ENCODE measurements around the gene ZNF699. TPM values are rescaled to one million over a fixed set of nuclear protein-coding genes. Genes with fewer than 3 reads are reported as not detected.

ZNF699 gene
- total and polyA plus RNA-seq, 2 experiments from 2014 or later, result 3.0 to 11.8 TPM

DNA sequence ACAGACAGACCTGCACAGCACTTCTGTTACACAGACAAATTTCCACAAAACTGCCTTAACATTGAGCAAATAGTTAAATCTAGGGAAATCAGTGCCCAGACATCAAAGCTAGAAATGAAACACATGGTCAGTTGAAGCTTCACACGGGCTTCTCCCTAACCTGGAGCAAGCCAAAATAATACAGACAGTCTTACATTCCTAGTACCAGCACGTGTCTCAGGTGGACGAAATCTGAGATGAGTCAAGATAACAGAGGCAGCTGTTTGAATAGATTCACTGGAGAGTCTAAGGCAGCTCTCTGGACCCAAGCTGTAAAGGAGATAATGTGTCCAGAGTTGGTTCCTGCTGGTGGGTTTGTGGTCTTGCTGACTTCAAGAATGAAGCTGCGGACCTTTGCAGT lies 4.1 kb upstream of the ZNF699 start:
- Histone ChIP-seq H3K4me3 (no peak overlapping the region), H3K9me2 (ENCODE audit: insufficient read depth) (no peaks in the 10 kb centered on the region), H3K27ac (ENCODE audit: low read depth) (no peak overlapping the region), H3K36me3 (ENCODE audit: insufficient read depth) (no peaks in the 10 kb centered on the region), H3K4me2 (no peak overlapping the region), H3F3A (replicated peaks; ENCODE audit: low read depth) (peaks cover 4% of the 10 kb centered on the region; the same call in 1 of the 2 replicates), H3K79me2 (replicated peaks; ENCODE audit: insufficient read depth) (no peaks in the 10 kb centered on the region), H3K27me3 (ENCODE audit: insufficient read depth) (no peaks in the 10 kb centered on the region), H4K20me1 (replicated peaks; ENCODE audit: insufficient read depth) (no peaks in the 10 kb centered on the region), H3K4me1 (ENCODE audit: insufficient read depth) (no peaks in the 10 kb centered on the region), H2AFZ (no peak overlapping the region)
- no peak overlapping the region for H3K27ac Mint-ChIP-seq
- no peak overlapping the region for H3K4me3 Mint-ChIP-seq
- peaks cover 15% of the 10 kb centered on the region for H3K36me3 Mint-ChIP-seq (ENCODE audit: low read depth)
- peaks cover 78% of the 10 kb centered on the region for H3K9me3 Mint-ChIP-seq
- H3K4me1 Mint-ChIP-seq, result no peaks in the 10 kb centered on the region
- H3K27me3 Mint-ChIP-seq (ENCODE audit: insufficient read depth, low read depth, poor library complexity), result peaks cover 10% of the 10 kb centered on the region
- ATAC-seq (no peak), DNase-seq (ENCODE audit: low spot score) (no peak)
- TF ChIP-seq EZH2 (IDR thresholded peaks at IDR 0.05; ENCODE audit: low read depth, unreplicated experiment) (no peak), STAT1 (IDR thresholded peaks at IDR 0.05; ENCODE audit: unreplicated experiment) (no peak), POLR2AphosphoS5 (IDR thresholded peaks at IDR 0.05; ENCODE audit: low read depth) (no peak), JUNB (IDR thresholded peaks at IDR 0.05; ENCODE audit: unreplicated experiment) (no peak), CREB1 (CRISPR knock-in tag; IDR thresholded peaks at IDR 0.05; ENCODE audit: low read depth) (no peak), NANOG (IDR thresholded peaks at IDR 0.05; ENCODE audit: borderline replicate concordance) (no peak), ZNF331 (CRISPR knock-in tag; IDR thresholded peaks at IDR 0.05; ENCODE audit: low read depth) (no peak)
- TF ChIP-seq, protein P1, sequence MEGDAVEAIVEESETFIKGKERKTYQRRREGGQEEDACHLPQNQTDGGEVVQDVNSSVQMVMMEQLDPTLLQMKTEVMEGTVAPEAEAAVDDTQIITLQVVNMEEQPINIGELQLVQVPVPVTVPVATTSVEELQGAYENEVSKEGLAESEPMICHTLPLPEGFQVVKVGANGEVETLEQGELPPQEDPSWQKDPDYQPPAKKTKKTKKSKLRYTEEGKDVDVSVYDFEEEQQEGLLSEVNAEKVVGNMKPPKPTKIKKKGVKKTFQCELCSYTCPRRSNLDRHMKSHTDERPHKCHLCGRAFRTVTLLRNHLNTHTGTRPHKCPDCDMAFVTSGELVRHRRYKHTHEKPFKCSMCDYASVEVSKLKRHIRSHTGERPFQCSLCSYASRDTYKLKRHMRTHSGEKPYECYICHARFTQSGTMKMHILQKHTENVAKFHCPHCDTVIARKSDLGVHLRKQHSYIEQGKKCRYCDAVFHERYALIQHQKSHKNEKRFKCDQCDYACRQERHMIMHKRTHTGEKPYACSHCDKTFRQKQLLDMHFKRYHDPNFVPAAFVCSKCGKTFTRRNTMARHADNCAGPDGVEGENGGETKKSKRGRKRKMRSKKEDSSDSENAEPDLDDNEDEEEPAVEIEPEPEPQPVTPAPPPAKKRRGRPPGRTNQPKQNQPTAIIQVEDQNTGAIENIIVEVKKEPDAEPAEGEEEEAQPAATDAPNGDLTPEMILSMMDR (conservative IDR thresholded peaks at IDR 0.05; ENCODE audit: low read depth in 2 of 2), result no peak
- TF ChIP-seq, protein P2, sequence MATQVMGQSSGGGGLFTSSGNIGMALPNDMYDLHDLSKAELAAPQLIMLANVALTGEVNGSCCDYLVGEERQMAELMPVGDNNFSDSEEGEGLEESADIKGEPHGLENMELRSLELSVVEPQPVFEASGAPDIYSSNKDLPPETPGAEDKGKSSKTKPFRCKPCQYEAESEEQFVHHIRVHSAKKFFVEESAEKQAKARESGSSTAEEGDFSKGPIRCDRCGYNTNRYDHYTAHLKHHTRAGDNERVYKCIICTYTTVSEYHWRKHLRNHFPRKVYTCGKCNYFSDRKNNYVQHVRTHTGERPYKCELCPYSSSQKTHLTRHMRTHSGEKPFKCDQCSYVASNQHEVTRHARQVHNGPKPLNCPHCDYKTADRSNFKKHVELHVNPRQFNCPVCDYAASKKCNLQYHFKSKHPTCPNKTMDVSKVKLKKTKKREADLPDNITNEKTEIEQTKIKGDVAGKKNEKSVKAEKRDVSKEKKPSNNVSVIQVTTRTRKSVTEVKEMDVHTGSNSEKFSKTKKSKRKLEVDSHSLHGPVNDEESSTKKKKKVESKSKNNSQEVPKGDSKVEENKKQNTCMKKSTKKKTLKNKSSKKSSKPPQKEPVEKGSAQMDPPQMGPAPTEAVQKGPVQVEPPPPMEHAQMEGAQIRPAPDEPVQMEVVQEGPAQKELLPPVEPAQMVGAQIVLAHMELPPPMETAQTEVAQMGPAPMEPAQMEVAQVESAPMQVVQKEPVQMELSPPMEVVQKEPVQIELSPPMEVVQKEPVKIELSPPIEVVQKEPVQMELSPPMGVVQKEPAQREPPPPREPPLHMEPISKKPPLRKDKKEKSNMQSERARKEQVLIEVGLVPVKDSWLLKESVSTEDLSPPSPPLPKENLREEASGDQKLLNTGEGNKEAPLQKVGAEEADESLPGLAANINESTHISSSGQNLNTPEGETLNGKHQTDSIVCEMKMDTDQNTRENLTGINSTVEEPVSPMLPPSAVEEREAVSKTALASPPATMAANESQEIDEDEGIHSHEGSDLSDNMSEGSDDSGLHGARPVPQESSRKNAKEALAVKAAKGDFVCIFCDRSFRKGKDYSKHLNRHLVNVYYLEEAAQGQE (IDR thresholded peaks at IDR 0.05; ENCODE audit: unreplicated experiment), result no peak
- TF ChIP-seq, protein P3, sequence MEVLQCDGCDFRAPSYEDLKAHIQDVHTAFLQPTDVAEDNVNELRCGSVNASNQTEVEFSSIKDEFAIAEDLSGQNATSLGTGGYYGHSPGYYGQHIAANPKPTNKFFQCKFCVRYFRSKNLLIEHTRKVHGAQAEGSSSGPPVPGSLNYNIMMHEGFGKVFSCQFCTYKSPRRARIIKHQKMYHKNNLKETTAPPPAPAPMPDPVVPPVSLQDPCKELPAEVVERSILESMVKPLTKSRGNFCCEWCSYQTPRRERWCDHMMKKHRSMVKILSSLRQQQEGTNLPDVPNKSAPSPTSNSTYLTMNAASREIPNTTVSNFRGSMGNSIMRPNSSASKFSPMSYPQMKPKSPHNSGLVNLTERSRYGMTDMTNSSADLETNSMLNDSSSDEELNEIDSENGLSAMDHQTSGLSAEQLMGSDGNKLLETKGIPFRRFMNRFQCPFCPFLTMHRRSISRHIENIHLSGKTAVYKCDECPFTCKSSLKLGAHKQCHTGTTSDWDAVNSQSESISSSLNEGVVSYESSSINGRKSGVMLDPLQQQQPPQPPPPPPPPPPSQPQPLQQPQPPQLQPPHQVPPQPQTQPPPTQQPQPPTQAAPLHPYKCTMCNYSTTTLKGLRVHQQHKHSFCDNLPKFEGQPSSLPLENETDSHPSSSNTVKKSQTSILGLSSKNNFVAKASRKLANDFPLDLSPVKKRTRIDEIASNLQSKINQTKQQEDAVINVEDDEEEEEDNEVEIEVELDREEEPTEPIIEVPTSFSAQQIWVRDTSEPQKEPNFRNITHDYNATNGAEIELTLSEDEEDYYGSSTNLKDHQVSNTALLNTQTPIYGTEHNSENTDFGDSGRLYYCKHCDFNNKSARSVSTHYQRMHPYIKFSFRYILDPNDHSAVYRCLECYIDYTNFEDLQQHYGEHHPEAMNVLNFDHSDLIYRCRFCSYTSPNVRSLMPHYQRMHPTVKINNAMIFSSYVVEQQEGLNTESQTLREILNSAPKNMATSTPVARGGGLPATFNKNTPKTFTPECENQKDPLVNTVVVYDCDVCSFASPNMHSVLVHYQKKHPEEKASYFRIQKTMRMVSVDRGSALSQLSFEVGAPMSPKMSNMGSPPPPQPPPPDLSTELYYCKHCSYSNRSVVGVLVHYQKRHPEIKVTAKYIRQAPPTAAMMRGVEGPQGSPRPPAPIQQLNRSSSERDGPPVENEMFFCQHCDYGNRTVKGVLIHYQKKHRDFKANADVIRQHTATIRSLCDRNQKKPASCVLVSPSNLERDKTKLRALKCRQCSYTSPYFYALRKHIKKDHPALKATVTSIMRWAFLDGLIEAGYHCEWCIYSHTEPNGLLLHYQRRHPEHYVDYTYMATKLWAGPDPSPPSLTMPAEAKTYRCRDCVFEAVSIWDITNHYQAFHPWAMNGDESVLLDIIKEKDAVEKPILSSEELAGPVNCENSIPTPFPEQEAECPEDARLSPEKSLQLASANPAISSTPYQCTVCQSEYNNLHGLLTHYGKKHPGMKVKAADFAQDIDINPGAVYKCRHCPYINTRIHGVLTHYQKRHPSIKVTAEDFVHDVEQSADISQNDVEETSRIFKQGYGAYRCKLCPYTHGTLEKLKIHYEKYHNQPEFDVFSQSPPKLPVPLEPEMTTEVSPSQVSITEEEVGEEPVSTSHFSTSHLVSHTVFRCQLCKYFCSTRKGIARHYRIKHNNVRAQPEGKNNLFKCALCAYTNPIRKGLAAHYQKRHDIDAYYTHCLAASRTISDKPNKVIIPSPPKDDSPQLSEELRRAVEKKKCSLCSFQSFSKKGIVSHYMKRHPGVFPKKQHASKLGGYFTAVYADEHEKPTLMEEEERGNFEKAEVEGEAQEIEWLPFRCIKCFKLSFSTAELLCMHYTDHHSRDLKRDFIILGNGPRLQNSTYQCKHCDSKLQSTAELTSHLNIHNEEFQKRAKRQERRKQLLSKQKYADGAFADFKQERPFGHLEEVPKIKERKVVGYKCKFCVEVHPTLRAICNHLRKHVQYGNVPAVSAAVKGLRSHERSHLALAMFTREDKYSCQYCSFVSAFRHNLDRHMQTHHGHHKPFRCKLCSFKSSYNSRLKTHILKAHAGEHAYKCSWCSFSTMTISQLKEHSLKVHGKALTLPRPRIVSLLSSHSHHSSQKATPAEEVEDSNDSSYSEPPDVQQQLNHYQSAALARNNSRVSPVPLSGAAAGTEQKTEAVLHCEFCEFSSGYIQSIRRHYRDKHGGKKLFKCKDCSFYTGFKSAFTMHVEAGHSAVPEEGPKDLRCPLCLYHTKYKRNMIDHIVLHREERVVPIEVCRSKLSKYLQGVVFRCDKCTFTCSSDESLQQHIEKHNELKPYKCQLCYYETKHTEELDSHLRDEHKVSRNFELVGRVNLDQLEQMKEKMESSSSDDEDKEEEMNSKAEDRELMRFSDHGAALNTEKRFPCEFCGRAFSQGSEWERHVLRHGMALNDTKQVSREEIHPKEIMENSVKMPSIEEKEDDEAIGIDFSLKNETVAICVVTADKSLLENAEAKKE (CRISPR knock-in tag; IDR thresholded peaks at IDR 0.05), result no peak
- TF ChIP-seq, protein P4, sequence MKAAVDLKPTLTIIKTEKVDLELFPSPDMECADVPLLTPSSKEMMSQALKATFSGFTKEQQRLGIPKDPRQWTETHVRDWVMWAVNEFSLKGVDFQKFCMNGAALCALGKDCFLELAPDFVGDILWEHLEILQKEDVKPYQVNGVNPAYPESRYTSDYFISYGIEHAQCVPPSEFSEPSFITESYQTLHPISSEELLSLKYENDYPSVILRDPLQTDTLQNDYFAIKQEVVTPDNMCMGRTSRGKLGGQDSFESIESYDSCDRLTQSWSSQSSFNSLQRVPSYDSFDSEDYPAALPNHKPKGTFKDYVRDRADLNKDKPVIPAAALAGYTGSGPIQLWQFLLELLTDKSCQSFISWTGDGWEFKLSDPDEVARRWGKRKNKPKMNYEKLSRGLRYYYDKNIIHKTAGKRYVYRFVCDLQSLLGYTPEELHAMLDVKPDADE (IDR thresholded peaks at IDR 0.05), result no peak
